C1 segment of cervical spinal cord (tissue), 14 donors: ENCODE data around the gene CYB5A.
"Not testable (repeated sequence)": the region's sequence is repeated elsewhere in the genome, so short reads cannot be mapped to it uniquely, and the experiment has no call there.

Experiments used
- DNase-seq, 14 donors: peaks; one replicate each; lab custom pipeline; 2025; lab: John Stamatoyannopoulos, UW

CYB5A gene, protein sequence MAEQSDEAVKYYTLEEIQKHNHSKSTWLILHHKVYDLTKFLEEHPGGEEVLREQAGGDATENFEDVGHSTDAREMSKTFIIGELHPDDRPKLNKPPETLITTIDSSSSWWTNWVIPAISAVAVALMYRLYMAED

GRCh38 chr18:74291771-74292540 is at the start of gene CYB5A:
CYB5A (minus strand) TSS chr18:74291963; CDS start chr18:74291875, 88 bp downstream.
- DNase-seq: peak; percentile 86 to 99 (median 98)

DNA sequence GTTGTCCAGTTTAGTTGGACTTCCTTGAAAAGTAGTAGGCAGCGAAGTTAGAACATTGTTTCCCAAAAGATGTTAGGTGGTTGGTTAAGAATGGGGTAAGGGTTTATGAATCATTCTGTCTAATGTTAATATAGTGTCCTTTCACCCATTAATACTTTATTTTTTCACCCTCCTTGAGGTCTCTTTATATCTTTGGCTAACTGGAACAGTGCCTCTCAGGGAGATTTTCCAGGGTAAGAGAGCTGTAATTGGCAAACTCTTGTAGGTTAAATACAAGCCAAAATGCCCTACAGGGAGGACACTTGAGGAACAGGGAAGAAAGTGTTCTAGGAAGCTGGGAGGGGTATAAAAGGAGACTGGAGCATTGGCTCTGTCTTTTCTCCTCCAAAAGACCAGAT is 46.1 kb upstream of the CYB5A start:
- no peak for DNase-seq

GRCh38 chr18:74337155-74337911 is 45.6 kb upstream of the CYB5A start:
- DNase-seq: no peak

GRCh38 chr18:74336656-74337055 is 44.9 kb upstream of the CYB5A start:
- DNase-seq: no peak

DNA sequence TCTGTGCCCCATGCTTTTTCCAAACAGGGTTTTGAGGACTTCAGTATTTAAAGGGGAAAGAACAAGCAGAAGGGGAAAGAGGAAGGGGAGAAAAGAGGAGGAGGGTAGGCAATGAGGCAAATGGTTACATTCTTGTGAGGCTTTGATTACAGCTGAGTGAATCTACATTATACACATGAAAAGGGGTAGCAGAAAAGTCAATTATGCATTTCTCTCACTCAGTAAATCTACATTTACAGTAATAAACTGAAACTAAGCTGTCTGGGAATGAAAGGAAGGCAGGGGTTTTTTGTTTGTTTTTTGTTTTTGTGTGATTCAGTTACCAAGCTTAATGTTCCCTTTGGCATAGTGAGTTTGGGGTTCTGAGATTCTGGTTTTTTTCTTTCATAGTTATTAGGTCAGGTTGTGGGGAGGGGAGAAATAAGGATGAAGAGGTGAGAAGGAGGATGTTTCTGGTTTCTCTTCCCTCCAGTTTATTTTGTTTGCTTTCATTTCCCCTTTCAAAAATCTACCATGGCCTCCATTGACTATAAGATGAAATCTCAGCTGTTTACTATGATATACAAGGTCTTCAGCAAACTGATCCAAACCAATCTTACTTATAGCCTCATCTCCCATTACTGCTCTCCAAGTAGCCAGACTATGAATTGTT is 42.6 kb upstream of the CYB5A start:
- DNase-seq: no peak

- DNase-seq: no peak
Observed at GRCh38 chr18:74333091-74333490, 41.3 kb upstream of the CYB5A start.

GRCh38 chr18:74331404-74331803 is 39.6 kb upstream of the CYB5A start:
- DNase-seq: peak in 1 of 14 donors; percentile 17

DNA sequence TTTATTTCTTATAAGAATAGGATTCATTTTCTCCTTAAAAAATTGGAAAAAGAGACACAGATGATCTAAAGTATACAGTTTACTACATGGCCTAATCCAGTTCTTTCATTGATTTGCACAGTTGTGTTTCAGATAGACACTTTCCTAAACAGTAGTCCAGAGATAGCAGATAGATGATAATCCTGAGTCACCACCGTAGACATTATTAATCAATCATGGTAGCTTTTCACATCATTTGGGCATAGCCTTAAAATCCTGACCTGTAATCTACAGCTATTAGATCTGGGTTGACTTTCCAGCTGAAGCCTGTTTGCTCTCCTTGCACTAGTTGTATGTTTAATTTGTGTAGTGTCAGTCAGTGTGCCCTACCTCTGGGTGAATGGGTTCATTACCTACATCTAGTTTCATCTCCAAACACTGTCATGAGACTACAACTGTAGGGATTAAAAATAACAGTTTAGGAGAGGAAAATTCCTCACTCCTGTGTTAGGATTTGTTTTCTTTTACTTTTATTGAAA is 38.0 kb upstream of the CYB5A start:
- no peak for DNase-seq

DNA sequence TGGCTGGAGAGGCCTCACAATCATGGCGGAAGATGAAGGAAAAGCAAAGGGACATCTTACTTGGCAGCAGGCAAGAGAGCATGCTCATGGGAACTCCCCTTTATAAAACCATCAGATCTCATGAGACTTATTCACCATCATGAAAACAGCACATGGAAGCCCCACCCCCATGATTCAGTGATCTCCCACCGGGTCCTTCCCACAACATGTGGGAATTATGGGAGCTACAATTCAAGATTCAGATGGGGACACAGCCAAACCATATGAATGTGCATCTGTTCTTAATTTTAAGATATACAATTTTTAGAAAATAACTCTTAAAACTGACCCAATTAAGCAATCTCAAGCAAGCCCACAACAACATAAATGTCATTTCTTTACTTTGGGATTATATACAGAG is 36.4 kb upstream of the CYB5A start:
- no peak for DNase-seq

GRCh38 chr18:74326791-74327190 is 35.0 kb upstream of the CYB5A start:
- DNase-seq: not testable (repeated sequence)

DNA sequence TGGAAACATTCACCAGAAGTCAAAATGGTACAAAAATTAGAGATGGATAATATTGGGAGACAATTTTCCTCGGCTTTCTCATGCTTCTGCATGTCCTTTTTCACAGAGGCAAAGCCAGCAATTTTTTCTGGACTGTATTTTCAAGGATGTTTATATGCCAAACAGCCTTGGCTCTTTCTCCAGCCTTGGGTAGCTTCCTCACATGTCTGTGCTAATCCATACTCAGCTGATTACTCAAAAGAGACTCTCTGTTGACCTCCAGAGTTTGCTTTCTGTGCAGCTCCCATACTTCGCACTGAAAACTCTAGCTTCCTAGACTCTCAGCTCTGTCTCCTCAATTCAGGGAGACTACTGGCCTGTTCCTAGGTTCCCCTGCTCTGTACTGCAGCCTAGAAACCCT is 34.5 kb upstream of the CYB5A start:
- DNase-seq: no peak

GRCh38 chr18:74316257-74317170 is 24.8 kb upstream of the CYB5A start:
- no peak for DNase-seq

DNA sequence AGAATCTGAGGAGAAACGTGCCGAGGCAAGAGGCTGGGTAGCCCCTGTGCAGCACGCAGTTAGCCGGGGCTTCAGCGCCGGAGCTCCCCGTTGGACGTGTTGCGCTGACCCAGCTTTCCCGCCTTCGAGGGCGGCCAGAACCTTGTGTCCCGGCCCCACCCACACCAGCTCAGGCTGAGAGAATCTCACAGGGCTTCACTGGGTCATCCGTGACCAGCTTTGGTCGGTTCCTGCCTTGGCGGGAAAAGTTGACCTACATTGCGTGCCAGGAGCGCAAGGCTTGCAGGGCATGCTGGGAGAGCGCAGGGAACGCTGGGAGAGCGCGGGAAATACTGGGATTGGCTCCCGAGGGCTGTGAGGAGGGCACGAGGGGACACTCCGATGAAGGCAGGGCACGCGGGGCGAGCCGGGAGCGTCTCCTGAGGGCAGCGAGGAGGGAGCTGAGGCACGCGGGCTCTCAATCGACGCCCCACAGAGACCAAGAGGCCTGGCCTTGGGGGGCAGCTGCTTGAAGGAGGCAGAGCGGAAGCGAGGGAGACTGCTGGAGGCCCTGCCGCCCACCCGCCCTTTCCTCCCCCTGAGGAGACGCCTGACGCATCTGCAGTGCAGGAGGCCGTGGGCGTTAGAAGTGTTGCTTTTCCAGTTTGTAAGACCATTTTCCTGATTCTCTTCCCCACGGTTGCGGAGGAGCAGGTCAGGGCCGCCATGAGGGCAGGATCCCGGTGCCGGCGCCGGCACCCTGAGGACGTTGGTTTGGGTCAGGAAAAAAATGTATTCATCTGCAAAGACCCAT is 23.9 kb upstream of the CYB5A start, which contains the start of gene C18orf63:
TSS of gene C18orf63 (plus strand) at position 376 of the 793 bp plus-strand sequence. CDS start 2,027 bp downstream, outside the sequence.
- peak in 1 of 14 donors; percentile 2 for DNase-seq

DNA sequence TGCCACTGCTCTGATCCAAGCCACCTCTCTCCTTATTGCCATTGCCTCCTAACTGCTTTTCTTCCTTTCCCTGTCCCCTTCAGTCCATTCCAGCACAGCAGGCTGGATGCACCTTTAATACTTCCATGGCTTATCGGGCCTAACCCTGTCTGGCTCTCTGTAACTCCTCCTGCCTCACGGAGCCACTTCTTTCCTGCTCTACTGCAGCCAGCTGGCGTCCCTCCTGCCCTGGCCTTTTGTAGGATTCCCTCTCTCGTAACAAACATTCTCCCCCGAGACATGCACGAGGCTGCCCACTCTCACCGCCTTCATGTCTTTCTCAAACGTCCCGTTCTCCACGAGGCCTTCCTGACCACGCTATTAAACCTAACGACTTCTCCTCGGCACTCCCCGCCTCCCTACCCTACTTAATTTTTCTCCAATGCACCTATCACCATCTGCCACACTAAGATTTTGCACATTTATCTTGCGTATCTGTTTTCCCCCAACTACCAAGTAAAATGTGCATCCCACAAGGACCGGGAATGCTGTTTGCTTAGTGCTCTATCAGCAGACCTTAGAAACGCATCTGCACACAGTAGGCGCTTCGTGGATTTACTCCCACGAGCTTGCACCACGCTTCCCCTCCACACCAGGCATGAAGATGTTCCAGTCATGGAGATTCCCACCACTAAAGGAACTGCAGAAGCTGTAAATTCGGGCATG is 23.1 kb upstream of the CYB5A start:
- DNase-seq: no peak

GRCh38 chr18:74311000-74311399 is 19.2 kb upstream of the CYB5A start:
- no peak for DNase-seq

DNA sequence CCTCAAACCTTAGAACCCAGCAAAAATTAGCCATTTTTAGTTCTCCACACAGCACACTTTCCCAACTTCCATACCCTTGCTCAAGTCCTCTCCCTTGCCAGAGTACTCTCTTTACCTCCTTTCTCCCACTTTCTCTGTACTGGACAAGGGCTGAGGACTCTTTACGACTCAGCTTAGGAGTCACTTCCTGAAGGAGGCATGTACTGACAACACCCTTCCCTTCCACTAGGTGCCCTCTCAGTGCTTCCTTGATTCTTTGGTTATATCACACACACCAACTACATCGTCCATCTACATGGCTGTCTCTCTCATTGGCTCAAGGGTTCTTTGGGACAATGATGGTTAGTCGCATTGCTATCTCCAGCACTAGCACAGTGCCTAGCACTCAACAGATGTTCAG is 18.6 kb upstream of the CYB5A start:
- DNase-seq: no peak

GRCh38 chr18:74303936-74304335 is 12.2 kb upstream of the CYB5A start:
- no peak for DNase-seq

- DNase-seq: no peak
Observed at GRCh38 chr18:74303306-74303705, 11.5 kb upstream of the CYB5A start.

GRCh38 chr18:74299746-74300145 is 8.0 kb upstream of the CYB5A start:
- DNase-seq: no peak
